ENCODE measurements around the gene UBE2E2.

Gene UBE2E2

GRCh38 chr3:23385327-23385726 lies 182.2 kb downstream of the UBE2E2 start:
- Histone ChIP-seq H3K27ac (replicated peaks; ENCODE audit: low read length) (no peak overlapping the region), H3K14ac (ENCODE audit: low read length) (no peak overlapping the region), H3K36me3 (replicated peaks in 1 of 2; ENCODE audit: control insufficient read depth in 2 of 2, insufficient read depth in 2 of 2, low read length in 2 of 2) (peaks cover 0 to 1% of the 10 kb centered on the region in 2 donors), H3K79me1 (ENCODE audit: low read depth, low read length) (peaks cover 2% of the 10 kb centered on the region), H3K18ac (ENCODE audit: low read length) (no peak overlapping the region), H3K4ac (ENCODE audit: low read length) (no peak overlapping the region), H2AFZ (ENCODE audit: low read length) (no peak overlapping the region), H2AK5ac (ENCODE audit: low read depth, low read length) (no peak overlapping the region), H3K4me3 (ENCODE audit: low read length in 2 of 2) (no peak overlapping the region), H4K8ac (ENCODE audit: low read depth, low read length) (no peak overlapping the region), H3K27me3 (ENCODE audit: control insufficient read depth in 3 of 3, insufficient read depth in 3 of 3, low read depth in 1 of 3, low read length in 3 of 3) (no peaks in the 10 kb centered on the region), H3K9ac (ENCODE audit: low read depth, low read length, poor library complexity) (no peak overlapping the region), H4K91ac (ENCODE audit: low read depth, low read length, poor library complexity) (no peak overlapping the region), H3K9me3 (replicated peaks in 1 of 2; ENCODE audit: control insufficient read depth in 2 of 2, insufficient read depth in 1 of 2, low read depth in 1 of 2, low read length in 2 of 2) (peaks cover 3 to 5% of the 10 kb centered on the region in 2 donors), H3K23ac (ENCODE audit: low read depth, low read length, poor library complexity) (no peak overlapping the region), H2BK120ac (ENCODE audit: low read depth, low read length) (no peak overlapping the region), H3K4me2 (ENCODE audit: insufficient read depth, low read length, poor library complexity, severe bottlenecking) (no peak overlapping the region), H3K4me1 (ENCODE audit: control insufficient read depth in 2 of 2, insufficient read depth in 1 of 2, low read depth in 1 of 2, low read length in 2 of 2) (no peaks in the 10 kb centered on the region), H2BK15ac (ENCODE audit: low read length) (no peak overlapping the region), H2BK5ac (ENCODE audit: low read length) (no peak overlapping the region), H2BK12ac (ENCODE audit: low read length) (no peak overlapping the region)
- DNase-seq (ENCODE audit: low spot score), result no peak
- WGBS, 2 donors (ENCODE audit: extremely low coverage in 2 of 2, insufficient read length in 2 of 2, insufficient replicate concordance in 1 of 2), result no CpG with 5 or more reads among the region's 1 CpG

DNA sequence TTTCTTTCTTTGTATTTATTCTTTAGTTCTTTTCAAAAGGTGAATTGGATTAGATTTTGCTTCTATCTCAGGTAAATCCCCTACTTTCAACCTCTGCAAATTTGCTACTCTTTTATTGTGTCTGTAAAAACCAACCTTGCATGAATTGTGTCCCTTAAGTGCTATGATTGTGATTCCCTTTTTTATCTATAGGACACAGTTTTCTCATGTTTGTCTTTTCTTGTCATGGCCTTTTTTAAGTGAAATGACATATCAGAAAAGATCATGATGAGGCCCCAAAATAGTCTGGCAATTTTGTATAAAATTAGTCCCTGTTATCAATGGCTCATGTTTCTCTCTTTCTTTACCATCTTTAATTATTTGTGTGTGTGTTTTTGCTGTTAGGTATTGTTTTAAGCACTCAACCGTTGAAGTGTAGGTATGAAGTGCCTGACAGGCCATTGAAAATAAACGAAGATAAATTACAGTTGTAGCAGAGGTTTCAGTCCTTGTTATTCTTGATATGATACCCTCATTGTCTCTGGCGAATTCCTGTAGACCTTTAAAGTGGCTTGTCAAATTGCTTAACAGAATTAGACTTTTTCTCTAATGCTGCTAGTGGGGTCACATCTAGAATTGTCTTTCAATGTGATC lies 184.3 kb downstream of the UBE2E2 start:
- Histone ChIP-seq H3K23ac (ENCODE audit: low read depth, low read length, poor library complexity) (no peak overlapping the region), H2BK120ac (ENCODE audit: low read depth, low read length) (no peak overlapping the region), H3K4ac (ENCODE audit: low read length) (no peak overlapping the region), H3K36me3 (replicated peaks in 1 of 2; ENCODE audit: control insufficient read depth in 2 of 2, insufficient read depth in 2 of 2, low read length in 2 of 2) (peaks cover 0 to 4% of the 10 kb centered on the region in 2 donors), H3K4me2 (ENCODE audit: insufficient read depth, low read length, poor library complexity, severe bottlenecking) (no peak overlapping the region), H3K4me3 (ENCODE audit: low read length in 2 of 2) (no peak overlapping the region), H3K18ac (ENCODE audit: low read length) (no peak overlapping the region), H3K27me3 (ENCODE audit: control insufficient read depth in 3 of 3, insufficient read depth in 3 of 3, low read depth in 1 of 3, low read length in 3 of 3) (no peaks in the 10 kb centered on the region), H2AFZ (ENCODE audit: low read length) (no peak overlapping the region), H3K14ac (ENCODE audit: low read length) (no peak overlapping the region), H2BK12ac (ENCODE audit: low read length) (no peak overlapping the region), H4K91ac (ENCODE audit: low read depth, low read length, poor library complexity) (no peak overlapping the region), H3K9ac (ENCODE audit: low read depth, low read length, poor library complexity) (no peak overlapping the region), H2BK5ac (ENCODE audit: low read length) (no peak overlapping the region), H2BK15ac (ENCODE audit: low read length) (no peak overlapping the region), H4K8ac (ENCODE audit: low read depth, low read length) (no peak overlapping the region), H3K27ac (replicated peaks; ENCODE audit: low read length) (no peak overlapping the region), H3K79me1 (ENCODE audit: low read depth, low read length) (peaks cover 2% of the 10 kb centered on the region), H3K4me1 (ENCODE audit: control insufficient read depth in 2 of 2, insufficient read depth in 1 of 2, low read depth in 1 of 2, low read length in 2 of 2) (no peaks in the 10 kb centered on the region), H3K9me3 (replicated peaks in 1 of 2; ENCODE audit: control insufficient read depth in 2 of 2, insufficient read depth in 1 of 2, low read depth in 1 of 2, low read length in 2 of 2) (peaks cover 5 to 8% of the 10 kb centered on the region in 2 donors), H2AK5ac (ENCODE audit: low read depth, low read length) (no peak overlapping the region)
- DNase-seq (ENCODE audit: low spot score), result no peak
- WGBS, 2 donors (ENCODE audit: extremely low coverage in 2 of 2, insufficient read length in 2 of 2, insufficient replicate concordance in 1 of 2), result no CpG with 5 or more reads among the region's 3 CpGs

DNA sequence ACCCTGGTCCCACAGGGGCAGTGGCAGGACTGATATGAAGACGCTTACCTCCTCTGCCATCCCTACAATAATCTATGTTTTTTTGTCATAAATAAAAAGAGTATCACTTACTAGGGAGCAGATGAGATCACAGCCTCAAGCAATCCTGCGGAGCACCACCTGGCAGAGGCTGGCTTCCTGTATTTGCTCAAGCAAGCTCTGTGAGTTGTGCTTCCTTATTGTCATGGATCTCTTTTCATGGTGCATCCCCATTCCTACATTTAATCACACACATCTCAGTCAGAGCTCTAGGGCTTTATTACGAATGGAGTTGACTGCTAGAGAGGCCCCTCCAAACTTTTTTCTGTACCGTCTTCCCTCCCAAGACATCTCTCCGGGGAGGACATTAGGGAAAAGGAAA lies 186.0 kb downstream of the UBE2E2 start:
- Histone ChIP-seq H4K8ac (ENCODE audit: low read depth, low read length) (no peak overlapping the region), H3K14ac (ENCODE audit: low read length) (no peak overlapping the region), H2AFZ (ENCODE audit: low read length) (no peak overlapping the region), H2BK15ac (ENCODE audit: low read length) (no peak overlapping the region), H2BK5ac (ENCODE audit: low read length) (no peak overlapping the region), H3K18ac (ENCODE audit: low read length) (no peak overlapping the region), H3K9me3 (replicated peaks in 1 of 2; ENCODE audit: control insufficient read depth in 2 of 2, insufficient read depth in 1 of 2, low read depth in 1 of 2, low read length in 2 of 2) (peaks cover 5 to 8% of the 10 kb centered on the region in 2 donors), H3K27ac (replicated peaks; ENCODE audit: low read length) (no peak overlapping the region), H3K79me1 (ENCODE audit: low read depth, low read length) (peaks cover 2% of the 10 kb centered on the region), H3K36me3 (replicated peaks in 1 of 2; ENCODE audit: control insufficient read depth in 2 of 2, insufficient read depth in 2 of 2, low read length in 2 of 2) (peaks cover 0 to 4% of the 10 kb centered on the region in 2 donors), H3K9ac (ENCODE audit: low read depth, low read length, poor library complexity) (no peak overlapping the region), H3K4me1 (ENCODE audit: control insufficient read depth in 2 of 2, insufficient read depth in 1 of 2, low read depth in 1 of 2, low read length in 2 of 2) (no peaks in the 10 kb centered on the region), H3K27me3 (ENCODE audit: control insufficient read depth in 3 of 3, insufficient read depth in 3 of 3, low read depth in 1 of 3, low read length in 3 of 3) (no peaks in the 10 kb centered on the region), H2BK12ac (ENCODE audit: low read length) (no peak overlapping the region), H3K4ac (ENCODE audit: low read length) (no peak overlapping the region), H3K4me2 (ENCODE audit: insufficient read depth, low read length, poor library complexity, severe bottlenecking) (no peak overlapping the region), H3K23ac (ENCODE audit: low read depth, low read length, poor library complexity) (no peak overlapping the region), H3K4me3 (ENCODE audit: low read length in 2 of 2) (no peak overlapping the region), H4K91ac (ENCODE audit: low read depth, low read length, poor library complexity) (no peak overlapping the region), H2BK120ac (ENCODE audit: low read depth, low read length) (no peak overlapping the region), H2AK5ac (ENCODE audit: low read depth, low read length) (no peak overlapping the region)
- no peak for DNase-seq (ENCODE audit: low spot score)
- WGBS, 2 donors (ENCODE audit: extremely low coverage in 2 of 2, insufficient read length in 2 of 2, insufficient replicate concordance in 1 of 2), result no CpG with 5 or more reads among the region's 5 CpGs

- Histone ChIP-seq H3K18ac (ENCODE audit: low read length) (no peak overlapping the region), H4K8ac (ENCODE audit: low read depth, low read length) (no peak overlapping the region), H2BK120ac (ENCODE audit: low read depth, low read length) (no peak overlapping the region), H3K9me3 (replicated peaks in 1 of 2; ENCODE audit: control insufficient read depth in 2 of 2, insufficient read depth in 1 of 2, low read depth in 1 of 2, low read length in 2 of 2) (peaks cover 5 to 8% of the 10 kb centered on the region in 2 donors), H3K14ac (ENCODE audit: low read length) (no peak overlapping the region), H3K9ac (ENCODE audit: low read depth, low read length, poor library complexity) (no peak overlapping the region), H2BK12ac (ENCODE audit: low read length) (no peak overlapping the region), H3K27me3 (ENCODE audit: control insufficient read depth in 3 of 3, insufficient read depth in 3 of 3, low read depth in 1 of 3, low read length in 3 of 3) (no peaks in the 10 kb centered on the region), H3K4me3 (ENCODE audit: low read length in 2 of 2) (no peak overlapping the region), H3K4ac (ENCODE audit: low read length) (no peak overlapping the region), H3K4me1 (ENCODE audit: control insufficient read depth in 2 of 2, insufficient read depth in 1 of 2, low read depth in 1 of 2, low read length in 2 of 2) (no peaks in the 10 kb centered on the region), H3K79me1 (ENCODE audit: low read depth, low read length) (peaks cover 2% of the 10 kb centered on the region), H3K36me3 (replicated peaks in 1 of 2; ENCODE audit: control insufficient read depth in 2 of 2, insufficient read depth in 2 of 2, low read length in 2 of 2) (peaks cover 0 to 4% of the 10 kb centered on the region in 2 donors), H3K23ac (ENCODE audit: low read depth, low read length, poor library complexity) (no peak overlapping the region), H4K91ac (ENCODE audit: low read depth, low read length, poor library complexity) (no peak overlapping the region), H3K27ac (replicated peaks; ENCODE audit: low read length) (no peak overlapping the region), H2AK5ac (ENCODE audit: low read depth, low read length) (no peak overlapping the region), H2BK15ac (ENCODE audit: low read length) (no peak overlapping the region), H2AFZ (ENCODE audit: low read length) (no peak overlapping the region), H3K4me2 (ENCODE audit: insufficient read depth, low read length, poor library complexity, severe bottlenecking) (no peak overlapping the region), H2BK5ac (ENCODE audit: low read length) (no peak overlapping the region)
- no CpG with 5 or more reads among the region's 3 CpGs for WGBS, 2 donors (ENCODE audit: extremely low coverage in 2 of 2, insufficient read length in 2 of 2, insufficient replicate concordance in 1 of 2)
- no peak for DNase-seq (ENCODE audit: low spot score)
Observed at GRCh38 chr3:23389686-23390085, 186.6 kb downstream of the UBE2E2 start.
